DND-41 (cell line): ENCODE results near the gene COA7.

Source experiments
- CTCF ChIP-seq: IDR thresholded peaks from 2 replicates; pipeline ENCODE4 v1.5.1; 2012; ENCODE audit warnings: borderline replicate concordance, low read length, moderate library complexity, mild to moderate bottlenecking; ENCODE audit not compliant: poor library complexity, severe bottlenecking; ENCODE audit errors: extremely low read depth
- EZH2 ChIP-seq: IDR thresholded peaks from 3 replicates; pipeline ENCODE4 v1.6.1; 2012; ENCODE audit warnings: borderline replicate concordance, low read depth, mild to moderate bottlenecking, moderate library complexity, low read length, inconsistent platforms; ENCODE audit not compliant: severe bottlenecking

GRCh38 chr1:52733368-52733767, 35.2 kb upstream of the COA7 start:
- TF ChIP-seq CTCF = no peak
- TF ChIP-seq EZH2 = no peak
